T-helper 1 cell (primary cell): ENCODE data around the gene SUDS3.

Experiments used
- DNase-seq, 5 donors: peaks; one replicate each; pipeline ENCODE4 v3.0.0-alpha.2; 2012 to 2020

Gene SUDS3

GRCh38 chr12:118357257-118358007 lies 18.9 kb upstream of the SUDS3 start:
- peak in 3 of 5 donors; percentile 34 to 69 (median 51) for DNase-seq

GRCh38 chr12:118358008-118358359 lies 18.4 kb upstream of the SUDS3 start:
- no peak for DNase-seq

- DNase-seq: peak in 1 of 5 donors; percentile 41
Measured at GRCh38 chr12:118358612-118359540, 17.5 kb upstream of the SUDS3 start.

GRCh38 chr12:118359541-118359915 lies 16.8 kb upstream of the SUDS3 start:
- DNase-seq: peak in 1 of 5 donors; percentile 60

- DNase-seq: no peak
Measured at GRCh38 chr12:118361092-118361404, 15.3 kb upstream of the SUDS3 start.

- no peak for DNase-seq
Measured at GRCh38 chr12:118361889-118362288, 14.5 kb upstream of the SUDS3 start.

- DNase-seq: no peak
Measured at GRCh38 chr12:118368821-118369220, 7.5 kb upstream of the SUDS3 start.

GRCh38 chr12:118370601-118371000 lies 5.8 kb upstream of the SUDS3 start:
- no peak for DNase-seq

- peak in 2 of 5 donors; percentile 1 to 9 for DNase-seq
Measured at GRCh38 chr12:118371321-118372282, 4.8 kb upstream of the SUDS3 start.

- peak; percentile 95 to 98 (median 96) for DNase-seq
Measured at GRCh38 chr12:118372541-118373495, 3.5 kb upstream of the SUDS3 start, which contains the start of gene TAOK3. TAOK3 (minus strand) TSS chr12:118372907; CDS start chr12:118255567, 117,340 bp downstream.

GRCh38 chr12:118373616-118374015 lies 2.7 kb upstream of the SUDS3 start:
- no peak for DNase-seq

- no peak for DNase-seq
Measured at GRCh38 chr12:118374126-118374725, 2.1 kb upstream of the SUDS3 start.

GRCh38 chr12:118374909-118375308 lies 1.4 kb upstream of the SUDS3 start:
- DNase-seq: no peak

GRCh38 chr12:118375348-118375747 lies 1.0 kb upstream of the SUDS3 start:
- DNase-seq: no peak

- DNase-seq: peak in 1 of 5 donors; percentile 13
Measured at GRCh38 chr12:118377021-118377883, 897 bp downstream of the SUDS3 start.

GRCh38 chr12:118377884-118378470 lies 1.6 kb downstream of the SUDS3 start:
- DNase-seq: peak; percentile 36 to 71 (median 53)

- no peak for DNase-seq
Measured at GRCh38 chr12:118391424-118391823, 15.1 kb downstream of the SUDS3 start.

GRCh38 chr12:118391836-118392235 lies 15.5 kb downstream of the SUDS3 start:
- DNase-seq: no peak

- DNase-seq: no peak
Measured at GRCh38 chr12:118397708-118398440, 21.5 kb downstream of the SUDS3 start.
